GM12873 (cell line): ENCODE measurements around the gene ZNF524.

ENCODE experiments used
- TF ChIP-seq, protein P1 (sequence below): IDR thresholded peaks from 2 replicates; pipeline ENCODE4 v1.5.1; 2012; ENCODE audit warnings: low read depth, mild to moderate bottlenecking, moderate library complexity, low read length, control low read depth; ENCODE audit not compliant: insufficient read depth; ENCODE audit errors: missing control alignments

The ZNF524 gene

DNA sequence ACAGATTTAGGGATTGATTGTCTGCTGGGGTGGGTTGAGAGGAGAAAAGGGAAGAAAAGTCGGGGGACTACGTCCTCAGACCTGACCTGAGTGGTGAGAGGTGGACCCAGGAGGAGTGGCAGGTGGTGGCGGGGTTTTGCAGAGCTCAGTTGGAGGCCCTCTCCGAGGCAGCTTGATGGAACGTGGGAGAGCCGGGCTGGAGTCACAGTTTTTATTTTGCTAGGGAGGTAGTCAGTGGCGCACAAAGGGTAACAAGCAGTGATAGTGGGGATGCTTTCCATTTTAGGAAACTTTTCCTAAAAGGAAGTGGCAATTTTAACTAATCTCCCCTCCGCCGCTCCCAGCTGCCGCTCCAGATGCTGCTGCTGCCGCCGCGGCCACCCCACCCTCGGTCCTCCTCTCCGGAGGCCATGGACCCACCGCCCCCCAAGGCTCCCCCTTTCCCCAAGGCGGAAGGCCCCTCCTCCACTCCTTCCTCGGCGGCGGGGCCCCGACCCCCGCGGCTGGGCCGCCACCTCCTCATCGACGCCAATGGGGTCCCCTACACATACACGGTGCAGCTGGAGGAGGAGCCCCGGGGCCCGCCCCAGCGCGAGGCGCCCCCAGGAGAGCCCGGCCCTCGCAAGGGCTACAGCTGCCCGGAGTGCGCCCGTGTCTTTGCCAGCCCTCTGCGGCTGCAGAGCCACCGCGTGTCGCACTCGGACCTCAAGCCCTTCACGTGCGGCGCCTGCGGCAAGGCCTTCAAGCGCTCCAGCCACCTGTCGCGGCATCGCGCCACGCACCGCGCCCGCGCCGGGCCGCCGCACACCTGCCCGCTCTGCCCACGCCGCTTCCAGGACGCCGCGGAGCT lies 42.3 kb downstream of the ZNF524 start:
- TF ChIP-seq, protein P1, sequence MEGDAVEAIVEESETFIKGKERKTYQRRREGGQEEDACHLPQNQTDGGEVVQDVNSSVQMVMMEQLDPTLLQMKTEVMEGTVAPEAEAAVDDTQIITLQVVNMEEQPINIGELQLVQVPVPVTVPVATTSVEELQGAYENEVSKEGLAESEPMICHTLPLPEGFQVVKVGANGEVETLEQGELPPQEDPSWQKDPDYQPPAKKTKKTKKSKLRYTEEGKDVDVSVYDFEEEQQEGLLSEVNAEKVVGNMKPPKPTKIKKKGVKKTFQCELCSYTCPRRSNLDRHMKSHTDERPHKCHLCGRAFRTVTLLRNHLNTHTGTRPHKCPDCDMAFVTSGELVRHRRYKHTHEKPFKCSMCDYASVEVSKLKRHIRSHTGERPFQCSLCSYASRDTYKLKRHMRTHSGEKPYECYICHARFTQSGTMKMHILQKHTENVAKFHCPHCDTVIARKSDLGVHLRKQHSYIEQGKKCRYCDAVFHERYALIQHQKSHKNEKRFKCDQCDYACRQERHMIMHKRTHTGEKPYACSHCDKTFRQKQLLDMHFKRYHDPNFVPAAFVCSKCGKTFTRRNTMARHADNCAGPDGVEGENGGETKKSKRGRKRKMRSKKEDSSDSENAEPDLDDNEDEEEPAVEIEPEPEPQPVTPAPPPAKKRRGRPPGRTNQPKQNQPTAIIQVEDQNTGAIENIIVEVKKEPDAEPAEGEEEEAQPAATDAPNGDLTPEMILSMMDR = no peak

GRCh38 chr19:55643003-55643886 lies 43.2 kb downstream of the ZNF524 start, which contains the start of gene ZNF581:
ZNF581 (plus strand) TSS chr19:55643649; CDS start chr19:55644572, 923 bp downstream.
- TF ChIP-seq, protein P1 = no peak

GRCh38 chr19:55643887-55644176 lies 43.7 kb downstream of the ZNF524 start:
- TF ChIP-seq, protein P1 = no peak

DNA sequence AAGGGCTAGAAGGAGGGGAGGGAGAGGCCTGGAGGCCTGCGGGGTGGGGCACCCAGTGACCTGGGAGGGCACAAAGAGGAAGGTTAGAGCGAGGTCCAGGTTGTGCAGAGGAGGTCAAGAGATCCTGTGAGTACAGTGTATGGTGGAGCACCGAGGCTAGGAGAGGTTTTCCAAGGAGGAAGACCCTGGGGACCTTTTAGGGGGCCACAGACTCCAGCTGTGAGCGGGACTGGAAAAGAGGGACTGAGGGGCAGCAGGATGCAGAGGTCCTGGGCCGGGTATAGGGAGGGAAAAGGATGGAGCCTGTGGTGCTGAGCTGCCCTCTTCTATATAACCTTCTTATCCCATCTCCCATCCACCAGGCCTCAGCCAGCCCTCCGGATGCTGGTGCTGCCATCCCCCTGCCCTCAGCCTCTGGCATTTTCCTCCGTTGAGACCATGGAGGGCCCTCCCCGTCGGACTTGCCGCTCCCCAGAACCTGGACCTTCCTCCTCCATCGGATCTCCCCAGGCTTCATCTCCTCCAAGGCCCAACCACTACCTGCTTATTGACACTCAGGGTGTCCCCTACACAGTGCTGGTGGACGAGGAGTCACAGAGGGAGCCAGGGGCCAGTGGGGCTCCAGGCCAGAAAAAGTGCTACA lies 44.2 kb downstream of the ZNF524 start:
- TF ChIP-seq, protein P1 = no peak

DNA sequence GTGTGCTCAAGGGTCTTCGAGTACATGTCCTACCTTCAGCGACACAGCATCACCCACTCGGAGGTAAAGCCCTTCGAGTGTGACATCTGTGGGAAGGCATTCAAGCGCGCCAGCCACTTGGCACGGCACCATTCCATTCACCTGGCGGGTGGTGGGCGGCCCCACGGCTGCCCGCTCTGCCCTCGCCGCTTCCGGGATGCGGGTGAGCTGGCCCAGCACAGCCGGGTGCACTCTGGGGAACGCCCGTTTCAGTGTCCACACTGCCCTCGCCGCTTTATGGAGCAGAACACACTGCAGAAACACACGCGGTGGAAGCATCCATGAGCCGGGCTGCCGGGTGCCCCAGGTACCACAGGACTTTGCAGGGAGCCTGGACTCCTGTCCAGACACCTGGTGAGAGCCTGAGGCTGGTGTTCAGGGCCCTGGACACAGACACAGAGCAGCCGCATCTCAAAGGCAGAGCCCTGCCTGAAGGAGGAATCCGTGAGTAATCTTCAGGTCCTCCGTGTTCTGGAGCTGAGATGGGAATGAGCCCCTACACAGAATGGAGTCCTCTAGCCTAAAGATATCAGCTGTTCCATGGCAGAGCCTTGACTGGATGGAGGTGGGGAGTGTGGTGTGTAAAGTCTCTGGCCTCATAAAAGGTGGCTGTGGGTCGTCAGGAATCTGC lies 44.9 kb downstream of the ZNF524 start:
- TF ChIP-seq, protein P1 = no peak

DNA sequence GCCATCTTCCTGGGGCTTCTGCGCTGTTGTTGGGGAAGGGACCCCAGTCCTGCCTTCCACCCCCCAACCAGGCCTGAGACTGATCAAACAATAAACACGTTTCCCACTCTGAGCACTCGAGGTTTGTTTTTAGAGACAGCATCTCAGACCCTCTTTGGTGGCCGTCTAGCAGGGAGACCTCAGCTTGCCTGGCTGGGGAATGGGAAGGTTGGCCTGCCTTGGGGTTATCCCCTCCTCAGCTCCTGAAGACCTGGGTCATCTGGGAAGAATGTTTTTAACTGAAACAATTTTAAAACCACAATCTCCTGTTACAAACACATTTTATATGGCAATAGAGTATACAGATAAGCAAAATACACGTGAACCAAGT lies 45.4 kb downstream of the ZNF524 start:
- TF ChIP-seq, protein P1 = no peak
